K562 (cell line): ENCODE data around the gene CACNA1I. TPM values are rescaled to one million over a fixed set of nuclear protein-coding genes. Genes with fewer than 3 reads are reported as not detected.

ENCODE experiments used
- CREB1 ChIP-seq, 2 experiments: sonication (generic) in 1 of 2; formaldehyde crosslinking in 1 of 2; IDR thresholded peaks; 2 replicates each; pipeline versions ENCODE4 v1.6.1 to v1.8.0; 2012 to 2022; ENCODE audit warnings: inconsistent platforms in 1 of 2, mild to moderate bottlenecking in 1 of 2, missing genetic modification reagents in 1 of 2, moderate library complexity in 1 of 2
- DLX4 ChIP-seq: fragments of 250-450 bp; sonication (Bioruptor Pico); IDR thresholded peaks from 2 replicates; pipeline ENCODE4 v1.6.1; 2021; ENCODE audit warnings: mild to moderate bottlenecking
- ELF2 ChIP-seq: fragments of 250-450 bp; sonication (Bioruptor Pico); IDR thresholded peaks from 2 replicates; pipeline ENCODE4 v1.5.0; 2021; ENCODE audit warnings: mild to moderate bottlenecking
- GTF2A2 ChIP-seq: IDR thresholded peaks from 2 replicates; pipeline ENCODE4 v1.6.1; 2016; ENCODE audit warnings: mild to moderate bottlenecking, missing genetic modification characterization, missing compliant biosample characterization
- HDAC8 ChIP-seq: fragments of 450-650 bp; IDR thresholded peaks from 2 replicates; pipeline ENCODE4 v1.6.1; 2016; ENCODE audit warnings: mild to moderate bottlenecking, missing genetic modification characterization, moderate library complexity, missing compliant biosample characterization
- JUN ChIP-seq, 2 experiments: sonication (generic) in 1 of 2; formaldehyde crosslinking in 1 of 2; IDR thresholded peaks; 2 replicates each; pipeline versions ENCODE4 v1.6.1 to v1.8.0; 2012 to 2022; ENCODE audit warnings: borderline replicate concordance in 2 of 2, mild to moderate bottlenecking in 2 of 2, improper control_type of control experiment in 1 of 2, low read depth in 1 of 2, low read length in 1 of 2, missing genetic modification reagents in 1 of 2
- REST ChIP-seq, 2 experiments: fragments of 450-650 bp; formaldehyde crosslinking in 1 of 2; IDR thresholded peaks; 2 replicates each; pipeline versions ENCODE4 v1.4.0 to v1.6.1; 2014 to 2020; ENCODE audit warnings: mild to moderate bottlenecking in 2 of 2, borderline replicate concordance in 1 of 2, low read depth in 1 of 2
- SMARCC2 ChIP-seq: fragments of 450-650 bp; IDR thresholded peaks from 2 replicates; pipeline ENCODE4 v1.6.1; 2017; ENCODE audit warnings: antibody characterized with exemption, moderate library complexity, mild to moderate bottlenecking, low read depth
- SREBF2 ChIP-seq: sonication (generic); formaldehyde crosslinking; IDR thresholded peaks from 2 replicates; pipeline ENCODE4 v1.4.0; 2020; ENCODE audit warnings: mild to moderate bottlenecking, missing genetic modification reagents
- ZBTB9 ChIP-seq: fragments of 450-650 bp; formaldehyde crosslinking; IDR thresholded peaks from 2 replicates; pipeline ENCODE4 v1.4.0; 2020; ENCODE audit warnings: mild to moderate bottlenecking, moderate library complexity
- ZNF76 ChIP-seq: fragments of 250-450 bp; sonication (Bioruptor Pico); IDR thresholded peaks from 2 replicates; pipeline ENCODE4 v1.4.0; 2020; ENCODE audit warnings: mild to moderate bottlenecking, moderate library complexity, borderline replicate concordance
- polyA plus RNA-seq, 8 experiments: library from polyadenylated mRNA; depleted of rRNA in 4 of 8; stranded (reverse) in 5 of 8; unstranded in 3 of 8; fragments of >200 nt; fragmentation: Nextera tagmentation in 2 of 8; fragmentation: Illumina TruSeq in 1 of 8; extraction: Ambion mirVana in 2 of 8; extraction: Trizol in 1 of 8; gene quantifications; 2 replicates each; pipeline versions ENCODE4 v1.2.1 to v1.2.3, GENCODE V29; 2011 to 2014; ENCODE audit warnings: inconsistent platforms in 1 of 8, missing spikeins in 1 of 8
- total RNA-seq, 7 experiments: library from RNA; depleted of rRNA in 6 of 7; stranded (reverse); fragments of >200 nt in 6 of 7; fragmentation: Illumina TruSeq in 2 of 7; extraction: Trizol in 2 of 7; gene quantifications; 2 replicates each; pipeline versions ENCODE4 v1.2.1 to v1.2.3, GENCODE V29; 2011 to 2021; ENCODE audit warnings: low replicate concordance in 1 of 7

CACNA1I gene
- total and polyA plus RNA-seq, 9 of the 15 experiments (the other 6 are each of a cell fraction or from before 2014, with no cell fraction given) = 0.01 to 0.79 (median 0.32) TPM; not detected in 1

- TF ChIP-seq DLX4 (no peak), HDAC8 (no peak), ELF2 (no peak), CREB1 (IDR thresholded peaks at IDR 0.05) (no peak), CREB1 (CRISPR knock-in tag; IDR thresholded peaks at IDR 0.05) (no peak), JUN (IDR thresholded peaks at IDR 0.05; ENCODE audit: borderline replicate concordance, low read depth, low read length) (peak; percentile 79; the same call in 1 of the 2 replicates), JUN (CRISPR knock-in tag; IDR thresholded peaks at IDR 0.05; ENCODE audit: borderline replicate concordance) (no peak), SREBF2 (no peak), REST (IDR thresholded peaks at IDR 0.05; ENCODE audit: borderline replicate concordance) (no peak), REST (CRISPR knock-in tag; IDR thresholded peaks at IDR 0.05; ENCODE audit: low read depth) (no peak), ZNF76 (CRISPR knock-in tag) (no peak), GTF2A2 (tag) (no peak), SMARCC2 (peak; percentile 66; the same call in 1 of the 2 replicates), ZBTB9 (CRISPR knock-in tag) (no peak)
These were observed 4.4 kb downstream of the CACNA1I start (continued) for GRCh38 chr22:39574779-39575551.
